GM12878 (cell line): ENCODE measurements around the gene HHIPL1. TPM values are rescaled to one million over a fixed set of nuclear protein-coding genes. Genes with fewer than 3 reads are reported as not detected.

Experiments
- ATAC-seq: fragments of 200-7000 bp; cut with Tn5 transposase; 3 replicates; pipeline ENCODE4 v1.9.1; 2020; ENCODE audit warnings: mild to moderate bottlenecking, moderate library complexity
- BruUV-seq: library from RNA; stranded (reverse); fragments of 400-500 nt; replicated peaks from 2 replicates; lab custom pipeline; 2021; lab: Mats Ljungman, UMichigan
- CTCF ChIA-PET: fragments of 300-600 bp; sonication (Branson Sonifier 250); formaldehyde crosslinking; extraction: SDS; loops from one replicate; lab custom pipeline; 2021; ENCODE audit warnings: inconsistent platforms; lab: Yijun Ruan, JAX
- POLR2A ChIA-PET: fragments of 350-600 bp; formaldehyde crosslinking; extraction: SDS; loops from one replicate; lab custom pipeline; 2021; ENCODE audit warnings: inconsistent platforms; lab: Charles Lee
- RAD21 ChIA-PET: fragments of 300-600 bp; sonication (Branson Sonifier 250); formaldehyde crosslinking; loops from one replicate; lab custom pipeline; 2023; ENCODE audit warnings: antibody characterized with exemption; ENCODE audit not compliant: unreplicated experiment; lab: Charles Lee
- SMC1A ChIA-PET: fragments of 300-600 bp; sonication (Branson Sonifier 250); formaldehyde crosslinking; loops from one replicate; lab custom pipeline; 2023; ENCODE audit not compliant: unreplicated experiment, uncharacterized antibody; lab: Charles Lee
- DNase-seq: peaks from one replicate; pipeline ENCODE4 v3.0.0-alpha.2; 2011; ENCODE audit warnings: low read depth, low spot score
- FAIRE-seq: peaks from 3 replicates; lab custom pipeline; 2011; peaks lifted over from hg19 to GRCh38; lab: Jason Lieb, UNC
- H2AFZ ChIP-seq: 2 replicates; pipeline ENCODE4 v1.6.0; 2011; ENCODE audit warnings: low read depth, low read length, control low read depth; ENCODE audit not compliant: control insufficient read depth
- H3K27ac ChIP-seq: 2 replicates; pipeline ENCODE4 v1.5.1; 2011; ENCODE audit warnings: control low read depth; ENCODE audit not compliant: control insufficient read depth, insufficient read depth
- H3K27me3 ChIP-seq, 2 experiments: replicated peaks in 1 of 2; 2 replicates each; pipeline versions ENCODE4 v1.6.0 to v1.6.1; 2011; ENCODE audit warnings: low read length in 1 of 2; ENCODE audit not compliant: control insufficient read depth in 2 of 2, insufficient read depth in 2 of 2
- H3K36me3 ChIP-seq, 2 experiments: 2 replicates each; pipeline ENCODE4 v1.5.1; 2011; ENCODE audit warnings: low read length in 1 of 2; ENCODE audit not compliant: control insufficient read depth in 2 of 2, insufficient read depth in 2 of 2
- H3K4me1 ChIP-seq: 2 replicates; pipeline ENCODE4 v1.6.1; 2011; ENCODE audit warnings: mild to moderate bottlenecking, low read length, moderate library complexity, mixed read lengths; ENCODE audit not compliant: control insufficient read depth, insufficient read depth
- H3K4me2 ChIP-seq: 2 replicates; pipeline ENCODE4 v1.6.0; 2011; ENCODE audit warnings: control low read depth; ENCODE audit not compliant: control insufficient read depth, insufficient read depth
- H3K4me3 ChIP-seq: fragments of 200-600 bp; sonication (generic); 2 replicates; pipeline ENCODE4 v1.5.1; 2016
- H3K79me2 ChIP-seq: 2 replicates; pipeline ENCODE4 v1.6.0; 2011; ENCODE audit warnings: low read length; ENCODE audit not compliant: control insufficient read depth, insufficient read depth
- H3K9ac ChIP-seq: 2 replicates; pipeline ENCODE4 v1.8.0; 2011; ENCODE audit warnings: low read length, control low read depth, mixed read lengths; ENCODE audit not compliant: control insufficient read depth, insufficient read depth
- H3K9me3 ChIP-seq: replicated peaks from 3 replicates; pipeline ENCODE4 v1.5.1; 2011; ENCODE audit warnings: mild to moderate bottlenecking, low read length; ENCODE audit not compliant: control insufficient read depth, insufficient read depth
- H4K20me1 ChIP-seq: 2 replicates; pipeline ENCODE4 v1.6.0; 2011; ENCODE audit not compliant: control insufficient read depth, insufficient read depth
- EZH2 ChIP-seq: IDR thresholded peaks from 2 replicates; pipeline ENCODE4 v1.6.1; 2012; ENCODE audit warnings: low read depth, mild to moderate bottlenecking, control low read depth, inconsistent platforms, low read length, borderline replicate concordance; ENCODE audit not compliant: control insufficient read depth
- TARDBP ChIP-seq: IDR thresholded peaks from 2 replicates; pipeline ENCODE4 v1.6.1; 2016; ENCODE audit warnings: borderline replicate concordance
- WGBS: methylation state at CpG from one replicate; pipeline ENCODE4 v1.1.6; 2016; ENCODE audit warnings: low lambda C conversion rate; ENCODE audit not compliant: insufficient replicate concordance, insufficient coverage; ENCODE audit errors: missing lambda C conversion rate; 5-methylcytosine and 5-hydroxymethylcytosine counted together
- in situ Hi-C: fragments of 300-500 bp; cut with MboI; formaldehyde crosslinking; loops from 9 replicates; pipeline ENCODE4 v1.14.3; 2018; ENCODE audit warnings: mixed read lengths
- intact Hi-C: fragments of 100-400 bp; cut with micrococcal nuclease; formaldehyde crosslinking; loops from one replicate; pipeline ENCODE4 v1.14.2; 2022; ENCODE audit not compliant: unreplicated experiment
- polyA plus RNA-seq, 11 experiments: library from polyadenylated mRNA; depleted of rRNA in 4 of 11; unstranded in 6 of 11; stranded (reverse) in 5 of 11; fragments of >200 nt; fragmentation: Nextera tagmentation in 4 of 11; fragmentation: Illumina TruSeq in 1 of 11; extraction: Ambion mirVana in 4 of 11; extraction: Trizol in 1 of 11; gene quantifications; 1 replicate in 1 of 11; 2 replicates in 10 of 11; pipeline versions ENCODE4 v1.2.1 to v1.2.3, GENCODE V29; 2011 to 2016; ENCODE audit warnings: inconsistent platforms in 2 of 11, missing spikeins in 2 of 11, low read depth in 1 of 11
- total RNA-seq, 4 experiments: library from RNA; depleted of rRNA in 3 of 4; stranded (reverse); fragments of >200 nt in 3 of 4; fragmentation: Illumina TruSeq in 1 of 4; extraction: Trizol in 1 of 4; gene quantifications; 2 replicates each; pipeline versions ENCODE4 v1.2.1 to v1.2.3, GENCODE V29; 2013 to 2021
- TF ChIP-seq, protein P1 (sequence below): fragments of 450-650 bp; IDR thresholded peaks from 2 replicates; pipeline ENCODE4 v1.6.1; 2017; ENCODE audit warnings: antibody characterized with exemption, mild to moderate bottlenecking, moderate library complexity

Gene HHIPL1
- total and polyA plus RNA-seq, 10 of the 15 experiments (the other 5 are each of a cell fraction or from before 2014, with no cell fraction given) = 0.09 TPM; not detected in 9

DNA sequence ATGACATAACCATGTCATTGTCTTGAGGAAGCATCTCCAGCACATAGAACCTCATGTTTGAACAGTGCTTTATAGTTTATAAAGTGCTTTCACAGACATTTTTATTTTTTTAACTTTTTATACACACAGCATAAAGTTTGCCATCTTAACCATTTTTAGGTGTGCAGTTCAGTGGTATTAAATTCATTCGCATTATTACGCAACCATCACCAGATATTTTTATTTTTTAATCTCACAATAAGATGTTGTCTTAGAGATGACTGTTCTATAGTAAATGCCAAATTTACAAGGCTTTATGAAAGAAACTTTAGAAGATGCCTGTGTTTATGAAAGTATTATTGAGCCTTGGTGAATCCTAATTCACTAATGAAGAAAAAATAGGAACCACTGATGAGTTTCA, 59.1 kb downstream of the HHIPL1 start:
- POLR2A ChIA-PET = no interaction called here
- CTCF ChIA-PET = no interaction called here
- Histone ChIP-seq H3K4me3 (no peak overlapping the region), H4K20me1 (no peaks in the 10 kb centered on the region), H3K9ac (no peak overlapping the region), H3K27me3 (peaks cover 0 to 1% of the 10 kb centered on the region in 2 experiments; a peak in 1 of 4 replicates), H3K36me3 (no peaks in the 10 kb centered on the region), H3K4me2 (no peak overlapping the region), H3K4me1 (no peaks in the 10 kb centered on the region), H3K79me2 (no peaks in the 10 kb centered on the region), H3K9me3 (peaks cover 2% of the 10 kb centered on the region; the same call in 1 of the 3 replicates), H2AFZ (no peak overlapping the region), H3K27ac (no peak overlapping the region)
- RAD21 ChIA-PET = no interaction called here
- SMC1A ChIA-PET = no interaction called here
- ATAC-seq = no peak
- DNase-seq = no peak
- WGBS = 92% methylated on average over 2 of the region's 2 CpGs
- TF ChIP-seq, protein P1, sequence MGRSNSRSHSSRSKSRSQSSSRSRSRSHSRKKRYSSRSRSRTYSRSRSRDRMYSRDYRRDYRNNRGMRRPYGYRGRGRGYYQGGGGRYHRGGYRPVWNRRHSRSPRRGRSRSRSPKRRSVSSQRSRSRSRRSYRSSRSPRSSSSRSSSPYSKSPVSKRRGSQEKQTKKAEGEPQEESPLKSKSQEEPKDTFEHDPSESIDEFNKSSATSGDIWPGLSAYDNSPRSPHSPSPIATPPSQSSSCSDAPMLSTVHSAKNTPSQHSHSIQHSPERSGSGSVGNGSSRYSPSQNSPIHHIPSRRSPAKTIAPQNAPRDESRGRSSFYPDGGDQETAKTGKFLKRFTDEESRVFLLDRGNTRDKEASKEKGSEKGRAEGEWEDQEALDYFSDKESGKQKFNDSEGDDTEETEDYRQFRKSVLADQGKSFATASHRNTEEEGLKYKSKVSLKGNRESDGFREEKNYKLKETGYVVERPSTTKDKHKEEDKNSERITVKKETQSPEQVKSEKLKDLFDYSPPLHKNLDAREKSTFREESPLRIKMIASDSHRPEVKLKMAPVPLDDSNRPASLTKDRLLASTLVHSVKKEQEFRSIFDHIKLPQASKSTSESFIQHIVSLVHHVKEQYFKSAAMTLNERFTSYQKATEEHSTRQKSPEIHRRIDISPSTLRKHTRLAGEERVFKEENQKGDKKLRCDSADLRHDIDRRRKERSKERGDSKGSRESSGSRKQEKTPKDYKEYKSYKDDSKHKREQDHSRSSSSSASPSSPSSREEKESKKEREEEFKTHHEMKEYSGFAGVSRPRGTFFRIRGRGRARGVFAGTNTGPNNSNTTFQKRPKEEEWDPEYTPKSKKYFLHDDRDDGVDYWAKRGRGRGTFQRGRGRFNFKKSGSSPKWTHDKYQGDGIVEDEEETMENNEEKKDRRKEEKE = no peak
- TF ChIP-seq EZH2 (no peak), TARDBP (no peak)
- no peak for FAIRE-seq
- intact Hi-C loops = no loop called here
- BruUV-seq = no TSS peak
- in situ Hi-C loops = no loop called here
